KOPT-K1 (cell line): Measurements from ENCODE around the gene PPP1R10.

Experiments used
- H3K27ac ChIP-seq: fragments of 200-600 bp; sonication (generic); 2 replicates; pipeline ENCODE4 v1.5.1; 2016; ENCODE audit warnings: antibody characterized with exemption, mild to moderate bottlenecking, low read depth, low read length; ENCODE audit not compliant: poor library complexity, severe bottlenecking
- H3K36me3 ChIP-seq: fragments of 200-600 bp; sonication (generic); 2 replicates; pipeline ENCODE4 v1.5.1; 2017; ENCODE audit warnings: antibody characterized with exemption, mild to moderate bottlenecking, low read length, moderate library complexity; ENCODE audit not compliant: insufficient read depth
- H3K9me3 ChIP-seq: fragments of 200-600 bp; sonication (generic); 2 replicates; pipeline ENCODE4 v1.5.1; 2017; ENCODE audit warnings: antibody characterized with exemption, low read length, mild to moderate bottlenecking; ENCODE audit not compliant: insufficient read depth, poor library complexity, severe bottlenecking

PPP1R10 gene

DNA sequence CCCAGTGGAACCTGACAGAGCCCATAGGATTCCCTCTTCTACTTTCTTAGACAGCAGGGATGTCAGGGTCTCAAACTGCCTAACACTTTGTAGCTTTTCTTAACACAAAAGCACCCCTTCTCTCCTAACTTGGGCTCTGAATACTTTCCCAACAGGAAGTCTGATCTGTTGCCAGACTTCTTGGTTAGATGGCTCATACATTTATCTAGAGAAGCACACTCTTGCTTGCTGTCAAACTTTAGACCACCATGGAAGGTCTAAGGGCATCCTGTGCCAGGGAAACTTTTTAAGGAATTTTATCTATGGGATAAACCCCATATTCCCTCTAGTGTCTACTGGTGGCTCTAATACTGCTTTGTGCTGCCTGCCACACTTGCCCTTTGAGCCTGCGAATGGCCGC lies 26.6 kb upstream of the PPP1R10 start:
- H3K9me3 ChIP-seq: no peaks in the 10 kb centered on the region
- no peak overlapping the region for H3K27ac ChIP-seq
- H3K36me3 ChIP-seq: peaks cover 58% of the 10 kb centered on the region

- Histone ChIP-seq H3K36me3 (peaks cover 63% of the 10 kb centered on the region), H3K27ac (peak overlapping the region; percentile 62), H3K9me3 (no peaks in the 10 kb centered on the region)
These were observed 24.0 kb upstream of the PPP1R10 start for GRCh38 chr6:30641048-30641447.

DNA sequence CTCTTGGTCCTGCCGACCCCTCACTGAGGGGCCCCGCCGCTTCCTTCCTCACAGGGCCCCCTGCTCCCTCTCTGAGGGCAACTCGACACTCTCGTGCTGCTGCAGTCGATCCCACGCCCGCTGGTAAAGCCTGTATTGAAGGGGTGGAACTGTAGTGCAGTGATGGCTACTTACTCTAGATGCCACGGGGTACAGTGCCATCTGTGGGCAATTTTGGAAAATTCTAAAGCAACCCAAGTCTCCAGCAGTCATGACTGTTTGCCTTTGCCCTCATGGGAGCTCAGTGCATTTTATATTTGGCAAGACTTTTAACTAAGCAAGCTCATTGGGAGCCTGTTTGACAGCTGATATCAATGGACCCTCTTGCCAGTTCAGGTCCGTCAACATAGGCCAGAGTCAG lies 23.4 kb upstream of the PPP1R10 start:
- Histone ChIP-seq H3K27ac (peak overlapping the region; percentile 62), H3K36me3 (peaks cover 57% of the 10 kb centered on the region; the same call in 1 of the 2 replicates), H3K9me3 (no peaks in the 10 kb centered on the region)

DNA sequence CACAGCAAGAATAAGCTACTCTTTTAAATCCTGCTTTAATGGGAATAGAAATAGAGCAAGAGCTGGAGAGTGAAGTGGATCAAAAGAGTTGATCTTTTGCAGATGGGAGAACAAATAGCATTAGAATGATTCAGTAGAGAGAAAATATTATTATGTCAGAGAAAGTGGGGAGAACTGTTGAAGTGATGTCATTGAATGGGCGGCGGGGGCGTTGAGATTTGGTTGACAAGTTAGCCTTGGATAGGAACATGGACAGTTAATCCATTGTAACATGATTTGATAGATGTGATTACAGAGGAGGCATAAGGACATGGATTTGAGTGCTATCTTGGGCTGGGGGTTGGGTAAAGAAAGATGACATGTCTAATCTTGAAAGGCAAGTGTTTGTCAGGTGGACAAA lies 18.8 kb upstream of the PPP1R10 start:
- H3K9me3 ChIP-seq: no peaks in the 10 kb centered on the region
- no peak overlapping the region for H3K27ac ChIP-seq
- peaks cover 53% of the 10 kb centered on the region for H3K36me3 ChIP-seq

- Histone ChIP-seq H3K9me3 (no peaks in the 10 kb centered on the region), H3K36me3 (peaks cover 83% of the 10 kb centered on the region), H3K27ac (peak within 1 kb of the TSS; percentile 75)
These were observed 9.7 kb upstream of the PPP1R10 start, which contains the start of gene ATAT1 for GRCh38 chr6:30626484-30627366. Gene ATAT1, plus strand, starts transcription at chr6:30626874.

DNA sequence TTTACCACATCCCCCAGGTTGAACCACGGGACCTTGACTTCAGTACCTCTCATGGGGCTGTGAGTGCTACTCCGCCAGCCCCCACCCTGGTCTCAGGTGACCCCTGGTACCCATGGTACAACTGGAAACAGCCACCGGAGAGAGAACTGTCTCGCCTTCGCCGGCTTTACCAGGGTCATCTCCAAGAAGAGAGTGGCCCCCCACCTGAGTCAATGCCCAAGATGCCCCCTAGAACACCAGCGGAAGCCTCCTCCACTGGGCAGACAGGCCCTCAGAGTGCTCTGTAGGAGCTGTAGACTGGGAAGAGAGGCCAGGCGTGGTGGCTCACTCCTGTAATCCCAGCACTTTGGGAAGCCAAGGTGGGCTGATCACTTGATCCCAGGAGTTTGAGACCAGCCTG lies 8.5 kb upstream of the PPP1R10 start:
- Histone ChIP-seq H3K36me3 (peaks cover 83% of the 10 kb centered on the region), H3K27ac (no peak overlapping the region), H3K9me3 (no peaks in the 10 kb centered on the region)

DNA sequence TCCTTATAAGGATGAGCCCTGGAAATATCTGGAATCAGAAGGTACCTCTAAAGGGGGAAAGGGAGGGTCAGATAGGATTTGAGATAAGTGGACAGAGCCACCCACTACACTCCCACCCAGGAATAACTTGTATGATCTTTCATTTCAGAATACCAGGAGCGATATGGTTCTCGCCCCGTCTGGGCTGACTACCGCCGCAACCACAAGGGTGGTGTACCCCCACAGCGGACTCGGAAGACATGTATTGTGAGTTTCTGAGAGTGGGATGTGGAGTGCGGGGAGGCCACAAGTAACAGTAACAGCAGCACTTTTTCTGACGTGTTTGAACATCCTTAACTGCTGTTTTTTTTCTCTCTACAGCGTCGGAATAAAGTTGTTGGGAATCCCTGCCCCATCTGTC lies 2.5 kb upstream of the PPP1R10 start:
- H3K27ac ChIP-seq: no peak overlapping the region
- H3K36me3 ChIP-seq: peaks cover 65% of the 10 kb centered on the region

DNA sequence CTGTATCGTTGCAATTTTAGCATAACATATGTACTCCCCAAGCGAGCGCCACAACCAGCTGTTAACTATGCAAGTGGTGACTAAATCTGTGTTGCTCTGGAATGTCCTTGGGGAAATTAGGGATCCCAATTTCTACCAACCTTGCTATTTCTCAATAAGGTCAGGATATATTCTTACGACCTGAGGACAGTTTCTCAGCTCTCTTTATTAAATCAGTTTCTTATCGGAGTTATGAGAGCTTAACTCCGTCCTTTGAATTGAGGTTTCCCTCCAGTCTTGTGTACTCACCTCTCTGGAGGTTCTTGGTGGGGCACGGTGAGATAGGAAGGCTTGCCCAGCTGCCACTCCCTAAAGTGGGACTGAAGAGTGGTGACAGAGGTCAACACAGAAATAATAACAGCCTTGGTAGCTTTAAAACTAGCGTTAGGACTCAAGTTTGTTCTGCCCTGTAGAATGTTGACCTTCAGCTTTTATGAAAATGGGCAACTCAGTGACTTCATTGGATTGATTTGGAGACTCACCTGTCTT lies 1.3 kb upstream of the PPP1R10 start:
- Histone ChIP-seq H3K27ac (peak overlapping the region; percentile 95), H3K9me3 (no peaks in the 10 kb centered on the region), H3K36me3 (peaks cover 65% of the 10 kb centered on the region)

More for the DNA sequence above, 2.5 kb upstream of the PPP1R10 start:
- H3K9me3 ChIP-seq: no peaks in the 10 kb centered on the region

DNA sequence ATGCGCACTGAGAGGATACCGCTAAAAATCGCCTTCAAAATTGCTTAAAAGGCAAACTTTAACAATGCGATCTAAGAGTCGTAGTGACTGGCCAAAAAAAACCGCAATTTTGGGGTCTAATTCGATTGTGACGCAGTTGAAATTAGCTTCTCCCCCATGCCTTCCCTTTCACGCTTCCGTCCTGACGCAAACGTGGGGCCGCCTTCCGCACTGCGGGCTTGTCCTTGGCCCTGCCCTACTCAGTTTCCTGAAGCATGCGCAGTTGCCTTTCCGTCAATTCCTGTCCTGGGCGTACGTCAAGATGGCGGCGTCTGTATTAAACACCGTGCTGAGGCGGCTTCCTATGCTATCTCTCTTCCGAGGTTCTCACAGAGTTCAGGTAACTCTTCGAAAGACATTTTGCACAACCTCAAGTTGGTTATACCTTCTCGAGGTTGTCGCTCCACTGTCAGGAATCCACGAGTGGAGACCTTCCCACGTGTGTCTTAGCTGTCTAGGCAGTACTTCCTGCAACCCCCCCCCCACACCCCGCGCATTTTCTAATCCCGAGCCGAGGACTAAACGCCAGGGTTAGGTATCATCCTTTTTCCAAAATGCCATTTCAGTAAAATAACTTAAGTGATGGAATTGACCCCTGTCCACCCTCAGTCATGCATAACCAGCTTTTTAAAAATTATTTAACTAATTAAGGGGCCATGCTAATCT lies 674 bp upstream of the PPP1R10 start, which contains the start of gene MRPS18B:
Gene MRPS18B, plus strand, starts transcription at position 276 of the 705 bp plus-strand sequence. Its CDS starts 26 bp downstream, at position 302.
- Histone ChIP-seq H3K27ac (peak within 1 kb of the TSS; percentile 95), H3K36me3 (peaks cover 65% of the 10 kb centered on the region)

DNA sequence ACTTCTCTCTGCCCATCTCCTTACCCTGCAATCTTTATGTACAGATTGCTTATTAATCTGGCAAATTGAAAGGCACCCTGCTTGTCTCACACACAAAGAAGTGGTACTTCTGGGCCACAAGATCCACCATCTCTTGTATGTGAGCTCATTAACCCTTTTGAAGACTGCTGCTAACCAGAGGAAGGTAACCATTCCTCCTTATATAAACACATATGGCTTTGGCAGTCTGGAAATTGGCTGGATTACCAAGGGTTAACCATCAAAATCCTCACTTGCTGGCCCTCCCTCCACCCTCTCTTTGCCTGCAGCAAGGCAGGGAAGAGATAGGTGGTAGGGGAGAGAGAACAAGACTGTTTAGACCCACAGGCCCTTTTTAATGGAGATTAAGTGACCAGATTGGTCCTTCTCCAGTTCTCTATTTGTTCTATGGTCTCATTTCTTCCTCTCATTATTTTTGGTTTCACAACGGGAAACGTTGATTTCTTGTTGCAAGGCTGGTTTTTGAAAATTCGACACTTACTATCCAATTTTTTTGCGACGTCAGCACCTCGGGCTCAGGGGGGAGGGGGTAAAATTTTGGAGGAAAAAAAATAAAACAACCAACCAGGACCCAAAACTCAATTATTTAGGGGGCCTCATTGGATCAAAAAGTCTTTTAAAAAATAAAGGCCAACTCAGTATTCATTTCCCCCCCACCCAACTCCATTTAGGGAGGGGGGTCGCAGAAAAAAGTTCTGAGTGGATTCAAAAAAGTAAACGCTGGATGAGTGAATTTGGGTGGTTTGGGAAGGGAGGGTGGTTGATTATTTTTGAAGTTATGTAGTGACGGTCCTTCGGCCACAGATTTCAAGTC lies 859 bp downstream of the PPP1R10 start:
- peaks cover 60% of the 10 kb centered on the region for H3K36me3 ChIP-seq
- H3K9me3 ChIP-seq: no peaks in the 10 kb centered on the region
- H3K27ac ChIP-seq: peak overlapping the region; percentile 95

More for the DNA sequence above, 674 bp upstream of the PPP1R10 start, which contains the start of gene MRPS18B:
- no peaks in the 10 kb centered on the region for H3K9me3 ChIP-seq

DNA sequence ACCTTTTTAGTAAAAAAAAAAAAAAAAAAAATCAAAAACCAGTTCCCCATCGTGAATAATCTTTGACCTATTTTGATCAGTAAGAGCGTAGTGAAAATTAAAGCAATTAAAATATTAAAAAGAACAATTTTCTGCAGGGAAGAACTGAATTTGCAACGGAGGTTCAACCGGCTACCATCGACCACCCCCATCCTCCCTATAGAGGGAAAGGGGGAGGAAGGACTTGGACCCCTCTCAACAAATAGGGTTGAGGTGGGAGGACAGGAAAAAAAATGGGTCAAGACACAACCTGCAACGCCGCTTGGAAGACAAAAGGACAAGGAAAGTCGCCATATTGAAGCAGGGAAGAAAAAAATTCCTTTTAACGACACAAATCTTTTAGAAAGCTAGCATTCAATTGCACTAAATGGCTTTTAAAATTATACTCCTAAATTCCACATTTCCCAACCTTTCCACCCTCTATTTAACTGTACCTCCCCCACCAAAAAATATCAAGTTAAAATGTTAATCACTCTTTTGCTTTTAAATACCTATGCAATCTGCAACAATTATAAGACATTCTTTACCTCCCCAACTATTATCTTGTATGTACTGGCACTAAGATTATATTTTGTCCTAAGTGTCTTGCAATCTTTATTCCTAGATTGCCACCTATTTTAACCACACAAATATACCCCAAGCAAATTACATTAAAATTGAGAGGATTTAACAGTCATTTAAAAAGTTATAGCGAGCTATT lies 1.7 kb downstream of the PPP1R10 start:
- no peaks in the 10 kb centered on the region for H3K9me3 ChIP-seq
- H3K27ac ChIP-seq: peak overlapping the region; percentile 95
- H3K36me3 ChIP-seq: peaks cover 60% of the 10 kb centered on the region

GRCh38 chr6:30614843-30615218 lies 2.2 kb downstream of the PPP1R10 start:
- H3K9me3 ChIP-seq: no peaks in the 10 kb centered on the region
- H3K27ac ChIP-seq: peak overlapping the region; percentile 95
- H3K36me3 ChIP-seq: peaks cover 62% of the 10 kb centered on the region

DNA sequence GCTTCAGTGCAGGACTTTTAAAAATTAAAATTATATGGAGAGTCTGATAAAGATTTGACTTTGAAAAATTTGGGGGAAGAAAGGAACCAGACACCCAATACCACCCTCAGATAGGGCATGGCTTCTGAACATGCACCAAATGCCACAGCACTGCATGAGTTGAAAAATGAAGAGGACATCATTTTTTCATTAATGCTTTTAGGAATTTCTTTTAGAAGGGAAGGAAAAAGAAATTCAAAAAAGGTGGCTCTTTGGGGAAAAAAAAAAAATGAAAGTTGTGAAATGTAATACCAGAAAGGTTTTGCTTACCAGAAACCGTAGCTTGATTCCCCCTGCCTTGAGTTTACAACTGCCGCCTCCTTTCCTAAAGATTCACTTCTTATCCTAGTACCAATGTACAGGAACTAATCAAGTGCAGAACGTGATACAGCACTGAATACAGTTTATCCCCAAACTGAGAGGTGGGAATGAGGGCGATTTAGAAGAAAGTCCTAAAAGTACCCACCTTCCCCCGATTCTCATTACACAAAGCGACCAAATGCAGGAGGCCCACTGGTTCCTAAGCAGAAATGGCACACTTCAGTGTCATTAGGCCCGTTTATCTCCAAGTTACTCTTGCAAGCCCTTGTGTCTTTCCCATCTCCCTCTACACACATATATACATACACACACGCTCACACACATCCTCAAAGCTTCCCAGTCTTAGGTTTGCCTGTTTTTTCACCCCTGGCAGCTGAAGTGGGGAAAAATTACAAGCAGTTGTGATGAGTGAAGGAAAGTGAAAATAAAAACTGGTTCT lies 2.8 kb downstream of the PPP1R10 start:
- H3K9me3 ChIP-seq: no peaks in the 10 kb centered on the region
- peaks cover 62% of the 10 kb centered on the region for H3K36me3 ChIP-seq
- H3K27ac ChIP-seq: peak overlapping the region; percentile 95
